HG02642 (cell line): ENCODE results near the gene BSND.

Experiments used
- ATAC-seq: cut with Tn5 transposase; IDR thresholded peaks from one replicate; pipeline ENCODE4 v1.9.1; 2021; ENCODE audit warnings: mild to moderate bottlenecking; ENCODE audit not compliant: unreplicated experiment, poor library complexity

The BSND gene

GRCh38 chr1:55043011-55043410, 44.3 kb downstream of the BSND start:
- no peak for ATAC-seq

GRCh38 chr1:55043726-55044125, 45.0 kb downstream of the BSND start:
- ATAC-seq = no peak

GRCh38 chr1:55044617-55045397, 46.1 kb downstream of the BSND start:
- no peak for ATAC-seq

- ATAC-seq = no peak
Measured at GRCh38 chr1:55045430-55045829, 46.7 kb downstream of the BSND start.

GRCh38 chr1:55046871-55047270, 48.1 kb downstream of the BSND start:
- no peak for ATAC-seq

- ATAC-seq = no peak
Measured at GRCh38 chr1:55047611-55048010, 48.9 kb downstream of the BSND start.

- ATAC-seq = no peak
Measured at GRCh38 chr1:55048453-55049270, 49.9 kb downstream of the BSND start.

GRCh38 chr1:55049271-55049913, 50.7 kb downstream of the BSND start:
- no peak for ATAC-seq

GRCh38 chr1:55049914-55050278, 51.2 kb downstream of the BSND start:
- no peak for ATAC-seq

GRCh38 chr1:55050283-55050682, 51.5 kb downstream of the BSND start:
- no peak for ATAC-seq

GRCh38 chr1:55051169-55051568, 52.4 kb downstream of the BSND start:
- no peak for ATAC-seq

- ATAC-seq = no peak
Measured at GRCh38 chr1:55051621-55052020, 52.9 kb downstream of the BSND start.

GRCh38 chr1:55052221-55053142, 53.7 kb downstream of the BSND start:
- ATAC-seq = no peak

- no peak for ATAC-seq
Measured at GRCh38 chr1:55053265-55053954, 54.7 kb downstream of the BSND start.

- ATAC-seq = no peak
Measured at GRCh38 chr1:55054396-55054795, 55.7 kb downstream of the BSND start.

- ATAC-seq = no peak
Measured at GRCh38 chr1:55055084-55055882, 56.5 kb downstream of the BSND start.

GRCh38 chr1:55055951-55056631, 57.4 kb downstream of the BSND start:
- ATAC-seq = no peak

GRCh38 chr1:55056632-55056992, 57.9 kb downstream of the BSND start:
- no peak for ATAC-seq
